ENCODE results near the gene ZNF527.
"Not testable (repeated sequence)": the region's sequence is repeated elsewhere in the genome, so short reads cannot be mapped to it uniquely, and the experiment has no call there.

ZNF527 gene

DNA sequence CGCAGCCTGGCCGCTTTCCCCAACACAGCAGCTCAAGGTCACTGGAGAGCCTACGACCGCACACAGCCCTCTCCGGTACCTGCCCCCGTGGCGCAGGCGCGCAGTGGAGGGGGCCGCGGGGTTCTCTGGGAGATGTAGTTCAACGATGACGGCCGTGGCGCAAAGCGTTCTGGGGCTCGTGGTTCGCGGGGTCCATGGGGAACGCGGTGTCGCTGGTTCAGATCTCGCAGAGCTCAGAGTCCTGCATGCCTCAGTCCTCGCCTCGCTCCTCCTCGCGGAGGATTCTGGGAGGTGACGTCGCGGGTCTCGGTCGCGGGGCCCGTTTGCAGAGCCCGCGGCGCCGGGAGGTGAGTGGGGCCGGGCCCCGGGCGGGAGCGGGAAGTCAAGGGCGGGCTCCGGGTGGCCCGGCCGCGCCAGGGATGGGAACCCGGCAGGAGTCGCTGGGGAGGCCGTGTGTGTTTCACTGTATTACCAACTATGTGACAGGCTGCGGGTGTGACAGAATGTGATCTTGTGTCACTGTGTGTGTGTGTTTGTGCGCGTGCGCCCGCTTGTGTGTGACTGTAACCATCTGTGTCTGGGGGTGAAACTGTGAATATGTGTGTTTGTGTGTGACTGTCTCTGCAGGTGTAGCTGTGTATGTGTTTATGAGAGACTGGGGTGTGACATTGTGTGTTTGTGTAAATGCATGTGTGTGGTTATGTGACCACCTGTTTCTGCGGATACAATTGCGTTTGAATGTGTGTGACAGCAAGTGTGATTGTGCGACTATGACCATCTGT is at the start of gene ZNF527:
ZNF527 (plus strand) TSS at position 220 of the 782 bp plus-strand sequence. CDS start 3,100 bp downstream, outside the sequence.
- in situ Hi-C loops (cut with MboI; ENCODE audit: low sequenced_read_pairs): no loop called here

DNA sequence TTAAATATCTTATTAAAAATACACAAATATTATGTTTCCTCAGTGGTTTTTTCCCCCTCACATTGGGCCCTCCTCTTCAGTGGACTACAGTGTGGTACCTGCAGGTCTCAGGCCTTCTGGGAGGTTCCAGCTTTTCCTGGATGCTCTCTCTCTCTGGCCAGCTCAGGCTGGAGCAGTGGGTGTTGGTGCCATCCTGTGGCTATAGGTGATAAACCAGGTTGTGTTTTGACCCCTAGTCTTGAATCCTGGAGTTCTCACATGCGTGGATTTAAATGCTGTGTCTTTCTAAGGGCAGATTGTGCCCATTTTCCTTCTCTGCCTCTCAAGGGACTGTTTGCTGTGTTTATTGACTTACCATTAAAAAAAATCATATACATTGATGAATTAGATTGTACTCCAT is 41.2 kb upstream of the ZNF527 start:
- in situ Hi-C loops (cut with MboI; ENCODE audit: low sequenced_read_pairs): no loop called here

DNA sequence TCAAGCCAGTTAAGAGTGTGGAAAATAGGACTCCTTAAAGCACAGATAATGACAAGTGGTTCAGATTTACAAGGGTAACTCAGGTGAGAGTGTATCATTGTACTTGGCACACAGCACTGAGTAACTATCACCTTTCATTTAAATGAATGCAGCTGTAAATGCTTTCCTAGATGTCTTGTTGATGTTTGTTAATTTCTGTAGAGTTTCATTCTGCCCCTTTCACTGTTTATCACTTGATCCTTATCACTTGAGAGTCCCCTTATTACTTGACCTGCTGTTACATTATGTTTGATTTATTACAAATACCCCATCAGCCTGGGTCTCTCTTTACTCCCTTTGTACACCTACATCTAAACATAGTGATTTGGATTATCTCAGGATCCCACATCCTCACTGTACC is 38.1 kb upstream of the ZNF527 start:
- in situ Hi-C loops (cut with MboI; ENCODE audit: low sequenced_read_pairs): no loop called here

DNA sequence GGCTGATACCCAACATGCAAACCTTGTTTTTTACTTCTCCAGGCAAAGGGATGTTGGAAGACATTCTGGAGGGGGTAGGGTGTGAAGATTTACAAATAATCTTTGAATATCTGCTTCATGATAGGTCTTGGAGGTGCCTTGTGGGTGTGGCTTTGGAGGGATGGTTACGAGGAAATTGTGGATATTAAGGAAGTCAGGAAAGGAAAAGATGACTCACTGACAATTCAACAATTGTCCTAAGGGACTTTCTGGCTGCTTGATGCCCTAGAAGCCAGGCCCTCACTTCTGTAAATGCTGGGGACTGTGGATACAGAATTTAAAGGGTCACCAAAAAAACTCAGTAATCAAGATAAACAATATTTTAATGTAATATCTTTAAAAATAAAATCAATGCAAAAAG is 37.4 kb upstream of the ZNF527 start:
- in situ Hi-C loops (cut with MboI; ENCODE audit: low sequenced_read_pairs): no loop called here

DNA sequence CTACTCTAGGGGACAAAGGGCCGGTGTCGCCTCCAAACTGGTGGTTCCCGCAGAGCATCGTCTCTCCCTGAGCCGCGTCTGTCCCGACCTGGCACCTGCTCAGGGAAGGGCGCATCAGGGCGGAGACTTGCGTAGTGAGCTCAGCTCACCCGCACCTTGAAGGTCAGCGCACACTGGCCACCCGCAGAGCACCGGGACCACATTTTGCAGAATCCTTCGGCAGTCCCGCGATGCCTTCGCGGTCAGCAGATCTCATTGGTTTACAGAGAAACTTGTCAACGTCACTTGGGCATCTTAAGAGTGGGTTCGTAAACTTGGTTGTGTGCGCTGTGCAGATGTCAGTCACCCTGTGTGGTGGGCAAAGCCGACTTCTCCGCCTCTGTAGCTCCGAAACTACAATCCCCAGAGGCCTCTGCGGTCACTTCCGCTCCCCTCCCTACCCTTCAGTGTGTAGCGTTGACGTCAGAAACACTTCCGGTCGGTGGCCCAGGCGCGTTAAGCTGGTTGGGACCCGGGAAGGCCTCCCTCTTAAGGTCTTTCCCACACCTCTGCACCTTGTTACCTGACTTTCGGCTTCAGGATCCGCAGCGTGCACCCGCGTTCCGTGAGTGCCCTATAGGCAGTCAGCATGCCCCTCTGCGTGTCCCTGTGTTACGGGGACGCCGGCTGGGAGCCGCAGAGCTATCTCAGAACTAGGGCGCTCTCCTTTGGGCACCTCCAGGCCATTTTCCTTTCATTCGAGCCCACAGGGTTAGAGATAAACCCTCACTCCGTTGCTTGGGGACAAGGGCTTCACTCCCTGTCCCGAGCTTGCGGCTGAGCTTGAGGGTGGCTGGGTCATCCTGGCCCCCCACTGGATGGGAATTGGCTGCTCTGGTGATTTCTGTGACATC is 36.5 kb upstream of the ZNF527 start:
- in situ Hi-C loops (cut with MboI; ENCODE audit: low sequenced_read_pairs): no loop called here

DNA sequence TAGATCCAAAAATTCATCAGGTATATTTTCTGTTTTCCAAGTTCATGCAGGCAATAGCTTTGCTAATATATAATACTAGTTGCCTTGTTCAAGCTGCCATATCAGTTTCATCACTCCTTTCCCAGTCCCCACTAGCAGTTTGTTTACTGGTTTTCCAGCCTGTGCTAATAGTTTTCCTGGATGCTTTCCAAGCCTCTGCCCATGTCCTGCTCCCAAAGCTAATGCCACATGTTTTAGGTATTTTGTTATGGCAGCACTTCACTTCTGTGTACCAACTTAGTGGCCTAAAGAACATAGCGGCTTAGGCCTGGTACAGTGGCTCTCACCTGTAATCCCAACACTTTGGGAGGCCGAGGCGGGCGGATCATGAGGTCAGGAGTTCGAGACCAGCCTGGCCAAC is 28.1 kb upstream of the ZNF527 start:
- in situ Hi-C loops (cut with MboI; ENCODE audit: low sequenced_read_pairs): no loop called here

DNA sequence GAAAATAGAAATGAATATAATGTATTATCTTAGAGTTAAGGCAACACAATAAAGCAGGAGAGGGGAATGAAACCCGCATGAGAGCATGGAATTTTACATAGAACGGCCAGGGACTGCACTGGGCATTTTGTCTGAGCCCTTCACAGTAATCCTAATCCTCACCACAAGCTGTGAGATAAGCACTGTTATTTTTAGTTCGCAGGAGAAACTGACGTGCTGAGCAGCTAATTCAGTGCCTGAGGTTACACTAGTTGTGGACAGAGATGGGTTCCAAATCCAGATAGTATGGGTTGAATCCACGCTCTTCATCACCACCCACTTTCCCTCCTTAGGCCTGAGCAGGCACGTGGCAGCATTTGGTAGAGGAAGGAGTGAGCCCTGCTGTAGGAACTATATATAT is 24.8 kb upstream of the ZNF527 start:
- in situ Hi-C loops (cut with MboI; ENCODE audit: low sequenced_read_pairs): no loop called here

DNA sequence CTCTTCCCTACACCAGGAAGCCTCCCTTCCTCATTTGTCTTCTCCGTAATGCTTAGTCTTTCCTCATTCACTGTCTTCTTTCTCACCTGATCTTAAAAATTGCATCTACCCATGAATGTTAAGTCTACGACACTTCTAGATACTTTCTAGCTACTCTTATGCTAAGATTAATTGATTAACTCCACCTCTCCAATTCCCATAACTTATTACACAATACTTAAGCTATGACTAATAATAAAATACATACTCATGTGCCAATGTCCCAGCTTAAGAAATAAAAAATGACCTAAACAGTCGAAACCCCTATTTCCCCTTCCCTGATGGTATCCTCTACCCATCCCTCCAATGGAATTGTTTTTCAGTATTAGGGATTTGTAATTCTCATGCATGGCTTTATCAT is 22.8 kb upstream of the ZNF527 start:
- in situ Hi-C loops (cut with MboI; ENCODE audit: low sequenced_read_pairs): no loop called here

DNA sequence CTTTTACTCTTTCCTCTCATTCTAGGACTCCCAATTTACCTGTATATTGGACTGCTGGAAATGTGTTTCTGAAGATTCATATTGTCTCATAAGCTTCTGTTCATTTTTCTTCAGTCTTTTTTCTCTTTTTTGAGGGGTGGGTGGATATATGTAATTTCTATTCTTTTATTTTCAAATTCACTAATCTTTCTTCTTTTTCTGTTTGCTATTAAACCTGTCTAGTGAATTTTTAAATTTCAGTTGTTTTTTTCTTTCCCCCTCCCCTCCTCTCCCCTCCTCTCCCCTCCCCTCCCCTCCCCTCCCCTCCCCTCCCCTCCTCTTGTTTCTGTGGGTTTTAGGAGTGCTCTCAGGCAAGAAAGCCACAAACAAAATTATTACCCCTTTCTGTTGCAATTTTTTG is 16.9 kb upstream of the ZNF527 start:
- in situ Hi-C loops (cut with MboI; ENCODE audit: low sequenced_read_pairs): no loop called here

DNA sequence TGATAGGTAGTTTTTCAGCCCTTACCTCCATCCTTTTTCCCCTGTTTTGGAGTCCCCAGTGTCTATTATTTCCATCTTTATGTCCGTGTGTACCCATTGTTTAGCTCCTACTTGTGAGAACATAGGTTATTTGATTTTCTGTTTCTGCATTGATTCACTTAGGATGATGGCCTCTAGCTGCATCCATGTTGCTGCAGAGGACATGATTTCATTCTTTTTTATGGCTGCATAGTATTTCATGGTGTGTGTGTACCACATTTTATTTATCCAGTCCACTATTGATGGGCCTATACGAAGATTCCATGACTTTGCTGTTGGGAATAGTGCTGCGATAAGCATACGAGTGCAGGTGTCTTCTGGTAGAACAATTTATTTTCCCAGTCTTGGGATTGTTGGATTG is 15.0 kb upstream of the ZNF527 start:
- in situ Hi-C loops (cut with MboI; ENCODE audit: low sequenced_read_pairs): no loop called here

DNA sequence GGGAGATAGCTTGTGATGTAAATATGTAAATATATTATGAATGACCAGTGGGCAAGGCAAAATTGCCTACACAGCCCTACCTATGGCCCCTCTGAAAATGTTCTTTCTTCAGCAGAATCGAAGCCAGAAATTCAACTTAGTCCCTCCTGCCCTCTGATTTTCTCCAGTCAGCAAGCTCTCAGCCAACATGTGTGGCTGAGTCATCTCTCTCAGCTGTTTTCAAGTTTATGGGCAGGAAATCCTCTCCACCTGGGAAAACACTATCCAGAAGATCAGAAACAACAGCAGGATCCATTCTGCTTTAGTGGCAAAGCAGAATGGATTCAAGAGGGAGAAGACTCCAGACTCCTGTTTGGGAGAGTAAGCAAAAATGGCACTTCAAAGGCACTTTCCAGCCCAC is 8.9 kb upstream of the ZNF527 start:
- in situ Hi-C loops (cut with MboI; ENCODE audit: low sequenced_read_pairs): no loop called here

DNA sequence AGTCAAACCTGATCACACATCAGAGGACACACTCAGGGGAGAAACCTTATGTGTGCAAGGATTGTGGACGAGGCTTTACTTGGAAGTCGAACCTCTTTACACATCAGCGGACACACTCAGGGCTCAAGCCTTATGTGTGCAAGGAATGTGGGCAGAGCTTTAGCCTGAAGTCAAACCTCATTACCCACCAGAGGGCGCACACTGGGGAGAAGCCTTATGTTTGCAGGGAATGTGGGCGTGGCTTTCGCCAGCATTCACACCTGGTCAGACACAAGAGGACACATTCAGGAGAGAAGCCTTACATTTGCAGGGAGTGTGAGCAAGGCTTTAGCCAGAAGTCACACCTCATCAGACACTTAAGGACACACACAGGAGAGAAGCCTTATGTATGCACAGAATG is 8.2 kb upstream of the ZNF527 start:
- in situ Hi-C loops (cut with MboI; ENCODE audit: low sequenced_read_pairs): no loop called here

DNA sequence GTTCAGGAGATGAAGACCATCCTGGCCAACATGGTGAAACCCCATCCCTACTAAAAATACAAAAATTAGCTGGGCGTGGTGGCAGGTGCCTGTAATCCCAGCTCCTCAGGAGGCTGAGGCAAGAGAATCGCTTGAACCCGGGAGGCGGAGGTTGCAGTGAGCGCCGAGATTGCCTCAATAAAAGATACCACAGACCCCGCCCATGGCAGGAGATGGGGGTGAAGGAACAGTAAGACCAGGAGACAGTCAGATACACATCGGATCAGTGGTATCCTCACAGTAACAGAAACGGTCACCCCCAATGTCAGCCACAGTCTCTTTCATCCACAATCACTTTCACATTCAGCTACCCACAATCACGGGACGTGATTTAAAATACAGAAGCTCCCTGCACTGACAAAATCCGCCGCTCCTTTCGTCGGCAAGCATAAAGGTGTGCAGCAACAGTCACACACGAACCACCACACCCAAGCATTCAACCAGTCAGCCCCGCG is 466 bp upstream of the ZNF527 start:
- in situ Hi-C loops (cut with MboI; ENCODE audit: low sequenced_read_pairs): not testable (repeated sequence)

DNA sequence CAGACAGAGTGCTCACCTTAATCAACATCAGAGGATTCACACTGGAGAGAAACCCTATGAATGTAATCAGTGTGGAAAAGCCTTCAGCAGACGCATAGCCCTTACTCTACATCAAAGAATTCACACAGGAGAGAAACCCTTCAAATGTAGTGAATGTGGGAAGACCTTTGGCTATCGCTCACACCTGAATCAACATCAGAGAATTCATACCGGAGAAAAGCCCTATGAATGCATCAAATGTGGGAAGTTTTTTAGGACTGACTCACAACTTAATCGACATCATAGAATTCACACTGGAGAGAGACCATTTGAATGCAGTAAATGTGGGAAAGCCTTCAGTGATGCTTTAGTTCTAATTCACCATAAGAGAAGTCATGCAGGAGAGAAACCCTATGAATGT is 18.3 kb downstream of the ZNF527 start:
- in situ Hi-C loops (cut with MboI; ENCODE audit: low sequenced_read_pairs): no loop called here

DNA sequence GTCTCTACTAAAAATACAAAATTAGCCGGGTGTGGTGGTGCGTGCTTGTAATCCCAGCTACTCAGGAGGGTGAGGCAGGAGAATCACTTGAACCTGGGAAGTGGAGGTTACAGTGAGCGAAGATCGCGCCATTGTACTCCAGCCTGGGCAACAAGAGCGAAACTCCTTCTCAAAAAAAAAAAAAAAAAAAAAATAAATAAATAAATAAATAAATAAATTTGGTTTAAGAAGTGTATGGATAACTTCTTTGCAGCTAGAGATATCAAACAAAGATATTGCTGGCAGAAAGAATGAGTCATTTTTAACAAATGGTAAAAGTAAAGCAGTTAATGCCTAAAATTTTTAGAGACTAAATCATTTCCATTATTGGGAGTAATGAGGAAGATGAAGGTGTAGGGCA is 20.5 kb downstream of the ZNF527 start:
- in situ Hi-C loops (cut with MboI; ENCODE audit: low sequenced_read_pairs): not testable (repeated sequence)

DNA sequence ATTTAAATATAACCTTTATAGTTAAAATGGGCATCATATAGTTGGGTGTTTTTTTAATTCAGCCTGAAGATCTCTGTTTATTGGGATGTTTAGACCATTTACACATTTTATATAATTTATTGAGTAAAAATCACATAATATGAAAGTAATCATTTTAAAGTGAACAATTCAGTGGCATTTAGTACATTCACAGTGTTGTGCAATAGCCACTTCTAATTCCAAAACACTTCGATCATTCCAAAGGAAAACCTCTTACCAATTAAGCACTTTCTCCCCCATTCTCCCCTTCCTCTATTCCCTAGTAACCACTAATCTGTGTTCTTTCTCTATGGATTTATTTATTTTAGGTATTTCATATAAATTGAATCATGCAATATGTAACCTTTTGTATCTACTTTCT is 30.2 kb downstream of the ZNF527 start:
- in situ Hi-C loops (cut with MboI; ENCODE audit: low sequenced_read_pairs): no loop called here

DNA sequence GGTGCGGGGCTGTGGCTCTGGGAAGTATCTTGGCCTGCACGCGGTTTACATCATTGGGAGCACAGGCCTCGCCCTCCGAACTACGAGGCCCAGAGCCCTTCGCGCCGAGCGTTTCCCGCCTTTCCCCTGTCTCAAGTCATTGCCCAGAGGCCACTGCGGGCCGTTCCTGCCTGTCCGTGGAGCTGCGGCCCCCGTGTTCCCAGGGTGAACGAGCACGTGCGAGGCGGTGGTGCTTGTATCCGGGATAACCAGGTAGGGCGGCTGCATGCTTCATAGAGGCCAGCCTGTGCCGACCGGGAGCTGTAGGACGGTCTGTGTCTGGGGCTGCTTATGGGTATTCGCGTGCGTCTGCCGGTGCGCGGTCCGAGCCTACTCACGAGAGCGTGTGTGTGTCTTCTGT is 32.5 kb downstream of the ZNF527 start:
- in situ Hi-C loops (cut with MboI; ENCODE audit: low sequenced_read_pairs): no loop called here

DNA sequence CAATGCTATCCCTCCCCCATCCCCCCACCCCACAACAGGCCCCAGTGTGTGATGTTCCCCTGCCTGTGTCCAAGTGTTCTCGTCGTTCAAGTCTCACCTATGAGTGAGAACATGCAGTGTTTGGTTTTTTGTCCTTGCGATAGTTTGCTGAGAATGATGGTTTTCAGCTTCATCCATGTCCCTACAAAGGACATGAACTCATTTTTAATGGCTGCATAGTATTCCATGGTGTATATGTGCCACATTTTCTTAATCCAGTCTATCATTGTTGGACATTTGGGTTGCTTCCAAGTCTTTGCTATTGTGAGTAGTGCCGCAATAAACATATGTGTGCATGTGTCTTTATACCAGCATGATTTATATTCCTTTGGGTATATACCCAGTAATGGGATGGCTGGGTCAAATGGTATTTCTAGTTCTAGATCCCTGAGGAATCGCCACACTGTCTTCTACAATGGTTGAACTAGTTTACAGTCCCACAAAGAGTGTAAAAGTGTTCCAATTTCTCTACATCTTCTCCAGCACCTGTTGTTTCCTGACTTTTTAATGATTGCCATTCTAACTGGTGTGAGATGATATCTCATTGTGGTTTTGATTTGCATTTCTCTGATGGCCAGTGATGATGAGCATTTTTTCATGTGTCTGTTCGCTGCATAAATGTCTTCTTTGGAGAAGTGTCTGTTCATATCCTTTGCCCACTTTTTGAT is 35.4 kb downstream of the ZNF527 start:
- in situ Hi-C loops (cut with MboI; ENCODE audit: low sequenced_read_pairs): not testable (repeated sequence)

DNA sequence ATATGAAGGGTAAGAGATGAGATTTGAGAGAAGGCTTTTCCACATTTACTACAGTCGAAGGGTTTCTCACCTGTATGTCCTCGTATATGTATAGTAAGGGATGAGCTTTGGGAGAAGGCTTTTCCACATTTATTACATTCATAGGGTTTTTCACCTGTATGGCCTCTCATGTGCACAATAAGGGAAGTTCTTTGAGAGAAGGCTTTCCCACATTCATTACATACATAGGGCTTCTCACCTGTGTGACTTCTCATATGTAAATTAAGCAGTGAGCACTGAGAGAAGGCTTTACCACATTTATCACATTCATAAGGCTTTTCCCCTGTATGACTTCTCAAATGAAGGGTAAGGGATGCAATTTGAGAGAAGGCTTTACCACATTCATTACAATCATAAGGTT is 41.8 kb downstream of the ZNF527 start:
- in situ Hi-C loops (cut with MboI; ENCODE audit: low sequenced_read_pairs): no loop called here

DNA sequence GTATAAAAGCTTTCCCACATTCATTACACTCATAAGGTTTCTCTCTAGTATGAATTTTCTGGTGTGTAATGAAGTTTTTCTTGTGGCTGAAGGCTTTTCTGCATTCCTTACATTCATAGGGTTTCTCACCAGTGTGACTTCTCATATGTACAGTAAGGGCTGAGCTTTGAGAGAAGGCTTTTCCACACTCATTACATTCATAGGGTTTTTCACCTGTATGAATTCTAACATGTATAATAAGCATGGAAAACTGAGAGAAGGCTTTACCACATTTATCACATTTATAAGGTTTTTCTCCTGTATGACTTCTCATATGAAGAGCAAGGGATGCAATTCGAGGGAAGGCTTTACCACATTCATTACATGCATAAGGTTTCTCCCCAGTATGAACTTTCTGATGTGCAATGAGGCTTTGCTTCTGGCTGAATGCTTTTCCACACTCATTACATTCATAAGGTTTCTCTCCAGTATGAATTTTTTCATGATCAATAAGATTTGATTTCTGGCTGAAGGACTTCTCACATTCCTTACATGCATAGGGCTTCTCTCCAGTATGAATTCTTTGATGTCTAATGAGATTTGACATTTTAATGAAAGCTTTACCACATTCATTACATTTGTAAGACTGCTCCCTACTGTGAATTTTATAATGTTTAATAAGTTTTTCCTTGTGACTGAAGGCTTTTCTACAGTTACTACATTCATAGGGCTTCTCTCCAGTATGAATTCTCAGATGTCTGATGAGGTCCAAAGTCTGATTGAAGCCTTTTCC is 42.6 kb downstream of the ZNF527 start:
- in situ Hi-C loops (cut with MboI; ENCODE audit: low sequenced_read_pairs): no loop called here
